HepG2 (cell line): Measurements from ENCODE around the gene CHD2. TPM values are rescaled to one million over a fixed set of nuclear protein-coding genes. Genes with fewer than 3 reads are reported as not detected.

Experiments
- ATAC-seq: fragments of 200-7000 bp; cut with Tn5 transposase; 3 replicates; pipeline ENCODE4 v1.9.1; 2020; ENCODE audit warnings: mild to moderate bottlenecking, moderate library complexity
- BruUV-seq: library from RNA; stranded (reverse); fragments of 400-500 nt; replicated peaks from 2 replicates; lab custom pipeline; 2021; lab: Mats Ljungman, UMichigan
- CTCF ChIA-PET: fragments of 300-600 bp; formaldehyde crosslinking; extraction: SDS; loops from one replicate; lab custom pipeline; 2021; ENCODE audit warnings: low total read pairs, inconsistent platforms, low intra/inter-chr PET ratio; lab: Yijun Ruan, JAX
- POLR2A ChIA-PET: fragments of 350-600 bp; sonication (Branson Sonifier 250); formaldehyde crosslinking; loops from one replicate; lab custom pipeline; 2020; ENCODE audit warnings: antibody characterized with exemption, inconsistent platforms; lab: Yijun Ruan, JAX
- DNase-seq: peaks from one replicate; pipeline ENCODE4 v3.0.0-alpha.2; 2015; ENCODE audit warnings: low spot score
- FAIRE-seq: peaks from 3 replicates; lab custom pipeline; 2011; peaks lifted over from hg19 to GRCh38; lab: Jason Lieb, UNC
- H2AFZ ChIP-seq: one replicate; pipeline ENCODE4 v1.6.1; 2011; ENCODE audit warnings: low read length, inconsistent platforms
- H3K27ac ChIP-seq: fragments of 300-600 bp; 3 replicates; pipeline ENCODE4 v1.8.0; 2011; ENCODE audit warnings: mixed run types, mild to moderate bottlenecking, mixed read lengths, low read length, inconsistent platforms; ENCODE audit not compliant: insufficient read depth; ENCODE audit errors: extremely low read length
- H3K27me3 ChIP-seq, 2 experiments: fragments of 200-600 bp in 1 of 2; 2 replicates in 1 of 2; 3 replicates in 1 of 2; pipeline versions ENCODE4 v1.6.0 to v1.8.0; 2011; ENCODE audit warnings: low read length in 2 of 2, mild to moderate bottlenecking in 2 of 2, moderate library complexity in 2 of 2, inconsistent platforms in 1 of 2; ENCODE audit not compliant: insufficient read depth in 2 of 2, control insufficient read depth in 1 of 2
- H3K36me3 ChIP-seq, 2 experiments: fragments of 200-600 bp in 1 of 2; replicated peaks in 1 of 2; 2 replicates in 1 of 2; 3 replicates in 1 of 2; pipeline versions ENCODE4 v1.5.1 to v1.8.0; 2011; ENCODE audit warnings: low read length in 2 of 2, inconsistent platforms in 1 of 2; ENCODE audit not compliant: insufficient read depth in 2 of 2, control insufficient read depth in 1 of 2
- H3K4me1 ChIP-seq: 2 replicates; pipeline ENCODE4 v1.5.1; 2012; ENCODE audit warnings: low read length, inconsistent platforms; ENCODE audit not compliant: insufficient read depth
- H3K4me2 ChIP-seq: 2 replicates; pipeline ENCODE4 v1.6.0; 2011; ENCODE audit warnings: low read depth, low read length, inconsistent platforms
- H3K4me3 ChIP-seq, 3 experiments: fragments of 200-600 bp in 1 of 3; sonication (generic), shearing (Covaris generic) in 1 of 3; replicated peaks in 1 of 3; 2 replicates each; pipeline ENCODE4 v1.5.1; 2011 to 2016; ENCODE audit warnings: low read length in 3 of 3, inconsistent platforms in 2 of 3, low read depth in 2 of 3, mild to moderate bottlenecking in 2 of 3, control low read depth in 1 of 3, mixed read lengths in 1 of 3; ENCODE audit not compliant: insufficient read depth in 1 of 3
- H3K79me2 ChIP-seq: one replicate; pipeline ENCODE4 v1.6.1; 2011; ENCODE audit warnings: low read length, inconsistent platforms; ENCODE audit not compliant: insufficient read depth
- H3K9ac ChIP-seq: 2 replicates; pipeline ENCODE4 v1.6.0; 2011; ENCODE audit warnings: mild to moderate bottlenecking, low read depth, low read length, inconsistent platforms; ENCODE audit not compliant: insufficient read depth
- H3K9me3 ChIP-seq: 2 replicates; pipeline ENCODE4 v1.5.1; 2012; ENCODE audit warnings: mild to moderate bottlenecking, low read length
- H4K20me1 ChIP-seq: 2 replicates; pipeline ENCODE4 v1.6.0; 2011; ENCODE audit warnings: inconsistent platforms, mild to moderate bottlenecking, low read length, moderate library complexity; ENCODE audit not compliant: insufficient read depth
- ATF5 ChIP-seq: sonication (generic); formaldehyde crosslinking; IDR thresholded peaks from 2 replicates; pipeline ENCODE4 v1.4.0; 2020; ENCODE audit warnings: mild to moderate bottlenecking, low read depth, missing genetic modification reagents
- BCL6 ChIP-seq: IDR thresholded peaks from 2 replicates; pipeline ENCODE4 v1.6.1; 2016; ENCODE audit warnings: missing genetic modification reagents, missing compliant biosample characterization
- CSRNP1 ChIP-seq: sonication (generic); formaldehyde crosslinking; IDR thresholded peaks from 2 replicates; pipeline ENCODE4 v1.8.1; 2023; ENCODE audit warnings: mild to moderate bottlenecking, missing genetic modification reagents
- DR1 ChIP-seq: sonication (generic); formaldehyde crosslinking; IDR thresholded peaks from 2 replicates; pipeline ENCODE4 v1.8.0; 2021; ENCODE audit warnings: mild to moderate bottlenecking, missing genetic modification reagents, inconsistent platforms
- E2F5 ChIP-seq: sonication (generic); formaldehyde crosslinking; conservative IDR thresholded peaks from 2 replicates; pipeline ENCODE4 v1.4.0; 2020; ENCODE audit warnings: missing genetic modification reagents
- ISX ChIP-seq: sonication (generic); formaldehyde crosslinking; conservative IDR thresholded peaks from 2 replicates; pipeline ENCODE4 v1.5.0; 2020; ENCODE audit warnings: missing genetic modification reagents
- MTA3 ChIP-seq: sonication (generic); formaldehyde crosslinking; IDR thresholded peaks from 2 replicates; pipeline ENCODE4 v1.4.0; 2020; ENCODE audit warnings: missing genetic modification reagents
- PRDM15 ChIP-seq: sonication (generic); formaldehyde crosslinking; IDR thresholded peaks from 2 replicates; pipeline ENCODE4 v1.4.0; 2020; ENCODE audit warnings: missing genetic modification reagents
- RFX3 ChIP-seq: IDR thresholded peaks from 2 replicates; pipeline ENCODE4 v1.6.1; 2016; ENCODE audit warnings: missing biosample characterization, missing genetic modification reagents
- STAT5B ChIP-seq: sonication (generic); formaldehyde crosslinking; IDR thresholded peaks from 2 replicates; pipeline ENCODE4 v1.4.0; 2020; ENCODE audit warnings: missing genetic modification reagents
- TBL1XR1 ChIP-seq: fragments of 150-350 bp; IDR thresholded peaks from 2 replicates; pipeline ENCODE4 v1.6.1; 2014; ENCODE audit warnings: borderline replicate concordance, low read length; ENCODE audit not compliant: partially characterized antibody
- TIGD3 ChIP-seq: sonication (generic); formaldehyde crosslinking; IDR thresholded peaks from 2 replicates; pipeline ENCODE4 v1.5.1; 2020; ENCODE audit warnings: mild to moderate bottlenecking, missing genetic modification reagents, borderline replicate concordance
- ZFP36L1 ChIP-seq: sonication (generic); formaldehyde crosslinking; IDR thresholded peaks from 2 replicates; pipeline ENCODE4 v1.8.0; 2022; ENCODE audit warnings: mild to moderate bottlenecking, missing genetic modification reagents, moderate library complexity
- ZNF260 ChIP-seq: sonication (generic); formaldehyde crosslinking; IDR thresholded peaks from 2 replicates; pipeline ENCODE4 v1.4.0; 2020; ENCODE audit warnings: missing genetic modification reagents, low read depth, mild to moderate bottlenecking, borderline replicate concordance
- ZNF746 ChIP-seq: sonication (generic); formaldehyde crosslinking; IDR thresholded peaks from 2 replicates; pipeline ENCODE4 v1.8.0; 2022; ENCODE audit warnings: mild to moderate bottlenecking, missing genetic modification reagents
- ZNF883 ChIP-seq: sonication (generic); formaldehyde crosslinking; IDR thresholded peaks from 2 replicates; pipeline ENCODE4 v1.5.1; 2020; ENCODE audit warnings: mild to moderate bottlenecking, missing genetic modification reagents; ENCODE audit errors: not compliant biosample characterization
- WGBS: methylation state at CpG from one replicate; pipeline ENCODE4 v1.1.6; 2017; ENCODE audit warnings: low lambda C conversion rate; 5-methylcytosine and 5-hydroxymethylcytosine counted together
- in situ Hi-C: cut with HindIII; loops from 2 replicates; pipeline ENCODE4 v1.10.0; 2017; ENCODE audit warnings: low pct_unique_long_range_greater_than_20kb; ENCODE audit not compliant: extremely low pct_ligation_motif_present
- intact Hi-C: fragments of 100-400 bp; cut with micrococcal nuclease; formaldehyde crosslinking; loops from one replicate; pipeline ENCODE4 v1.10.0; 2022; ENCODE audit not compliant: unreplicated experiment
- polyA plus RNA-seq, 8 experiments: library from polyadenylated mRNA; depleted of rRNA in 3 of 8; stranded (reverse) in 7 of 8; unstranded in 1 of 8; fragments of >200 nt; fragmentation: Illumina TruSeq in 4 of 8; extraction: Trizol in 4 of 8; gene quantifications; 2 replicates each; pipeline versions ENCODE4 v1.2.1 to v1.2.3, GENCODE V29; 2011 to 2016; ENCODE audit warnings: low read depth in 4 of 8, missing spikeins in 1 of 8, mixed read lengths in 1 of 8; ENCODE audit not compliant: insufficient read depth in 1 of 8
- total RNA-seq, 5 experiments: library from RNA; depleted of rRNA; stranded (reverse); fragments of >200 nt; fragmentation: Illumina TruSeq; extraction: Trizol; gene quantifications; 2 replicates each; pipeline ENCODE4 v1.2.3, GENCODE V29; 2016; ENCODE audit warnings: low read depth in 1 of 5

Gene CHD2
- total and polyA plus RNA-seq, 2 of the 13 experiments (the other 11 are each of a cell fraction or from before 2014, with no cell fraction given): 54.0 to 54.1 TPM

GRCh38 chr15:93041159-93041547 is 141.0 kb downstream of the CHD2 start (continued):
- TF ChIP-seq PRDM15: no peak
- TF ChIP-seq ZNF746 (CRISPR knock-in tag): no peak
- TF ChIP-seq MTA3 (CRISPR knock-in tag): no peak
- TF ChIP-seq STAT5B: no peak
- TF ChIP-seq ZNF260: no peak
- no peak for TF ChIP-seq DR1 (CRISPR knock-in tag)
- TF ChIP-seq TIGD3 (CRISPR knock-in tag): no peak
- TF ChIP-seq, all 625 proteins: peak for 0

GRCh38 chr15:93042211-93042610 is 142.1 kb downstream of the CHD2 start:
- POLR2A ChIA-PET: no interaction called here
- DNase-seq: no peak
- H3K9me3 ChIP-seq: peaks cover 5% of the 10 kb centered on the region; the same call in 1 of the 2 replicates
- 41% methylated on average over 3 of the region's 3 CpGs for WGBS
- H3K4me1 ChIP-seq: no peaks in the 10 kb centered on the region
- no peak overlapping the region for H3K27ac ChIP-seq
- H3K27me3 ChIP-seq: peaks cover 0 to 3% of the 10 kb centered on the region in 2 experiments; a peak in 1 of 5 replicates
- no peak overlapping the region for H3K4me3 ChIP-seq
- H4K20me1 ChIP-seq: no peaks in the 10 kb centered on the region
- no peak overlapping the region for H2AFZ ChIP-seq
- ATAC-seq: no peak
- H3K36me3 ChIP-seq: no peaks in the 10 kb centered on the region
- H3K9ac ChIP-seq: no peak overlapping the region
- CTCF ChIA-PET: no interaction called here
- no TSS peak for BruUV-seq
- intact Hi-C loops (no loop called here), in situ Hi-C loops (no loop called here)
- no peak overlapping the region for H3K4me2 ChIP-seq
- FAIRE-seq: no peak
- no peaks in the 10 kb centered on the region for H3K79me2 ChIP-seq
- TF ChIP-seq TBL1XR1 (no peak), ISX (no peak), ZNF883 (CRISPR knock-in tag) (no peak), CSRNP1 (no peak), E2F5 (CRISPR knock-in tag) (no peak), ATF5 (CRISPR knock-in tag) (no peak), ZFP36L1 (CRISPR knock-in tag) (no peak), RFX3 (CRISPR knock-in tag) (no peak), BCL6 (CRISPR knock-in tag) (no peak)
